GM23338 (cell line): Measurements from ENCODE around the gene ITGB3. TPM values are rescaled to one million over a fixed set of nuclear protein-coding genes. Genes with fewer than 3 reads are reported as not detected.

ENCODE experiments used
- ATAC-seq: fragments of 200-7000 bp; cut with Tn5 transposase; 3 replicates; pipeline ENCODE4 v1.9.1; 2020
- DNase-seq: peaks from one replicate; pipeline ENCODE4 v3.0.0-alpha.2; 2015; ENCODE audit warnings: low spot score
- H2AFZ ChIP-seq: fragments of 200-600 bp; sonication (generic); 2 replicates; pipeline ENCODE4 v1.8.0; 2016; ENCODE audit warnings: antibody characterized with exemption, mild to moderate bottlenecking, moderate library complexity
- H3F3A ChIP-seq: fragments of 200-600 bp; sonication (generic); replicated peaks from 2 replicates; pipeline ENCODE4 v1.8.0; 2017; ENCODE audit warnings: antibody characterized with exemption, mixed run types, low read depth
- H3K27ac ChIP-seq: fragments of 200-600 bp; sonication (generic); 2 replicates; pipeline ENCODE4 v1.6.1; 2016; ENCODE audit warnings: low read depth
- H3K27me3 ChIP-seq: fragments of 200-600 bp; sonication (generic); 2 replicates; pipeline ENCODE4 v1.8.0; 2016; ENCODE audit warnings: mild to moderate bottlenecking, mixed run types, moderate library complexity; ENCODE audit not compliant: insufficient read depth
- H3K36me3 ChIP-seq: fragments of 200-600 bp; sonication (generic); 2 replicates; pipeline ENCODE4 v1.8.0; 2016; ENCODE audit warnings: mild to moderate bottlenecking; ENCODE audit not compliant: insufficient read depth
- H3K4me1 ChIP-seq: fragments of 200-600 bp; sonication (generic); 2 replicates; pipeline ENCODE4 v1.8.0; 2016; ENCODE audit warnings: mild to moderate bottlenecking, moderate library complexity; ENCODE audit not compliant: insufficient read depth
- H3K4me2 ChIP-seq: fragments of 200-600 bp; sonication (generic); 2 replicates; pipeline ENCODE4 v1.7.1; 2017; ENCODE audit warnings: mixed run types
- H3K4me3 ChIP-seq: fragments of 200-600 bp; sonication (generic); 2 replicates; pipeline ENCODE4 v1.6.1; 2016; ENCODE audit warnings: mixed run types
- H3K79me2 ChIP-seq: fragments of 200-600 bp; sonication (generic); replicated peaks from 2 replicates; pipeline ENCODE4 v1.8.0; 2017; ENCODE audit warnings: mild to moderate bottlenecking; ENCODE audit not compliant: insufficient read depth
- H3K9me2 ChIP-seq: fragments of 200-600 bp; sonication (generic); 2 replicates; pipeline ENCODE4 v1.8.0; 2017; ENCODE audit not compliant: insufficient read depth
- H4K20me1 ChIP-seq: fragments of 200-600 bp; sonication (generic); replicated peaks from 2 replicates; pipeline ENCODE4 v1.8.0; 2017; ENCODE audit warnings: mild to moderate bottlenecking; ENCODE audit not compliant: insufficient read depth
- H3K27ac Mint-ChIP-seq: 2 replicates; pipeline ENCODE4 v1.8.0; 2020; ENCODE audit warnings: inconsistent platforms, mild to moderate bottlenecking, moderate library complexity, mixed read lengths
- H3K27me3 Mint-ChIP-seq: 3 replicates; pipeline ENCODE4 v1.8.0; 2022; ENCODE audit warnings: low read depth, mild to moderate bottlenecking, moderate library complexity, mixed read lengths, inconsistent platforms; ENCODE audit not compliant: insufficient read depth, poor library complexity
- H3K36me3 Mint-ChIP-seq: 3 replicates; pipeline ENCODE4 v1.8.0; 2021; ENCODE audit warnings: low read depth, mild to moderate bottlenecking, inconsistent platforms, moderate library complexity, mixed read lengths
- H3K4me1 Mint-ChIP-seq: 3 replicates; pipeline ENCODE4 v1.8.0; 2020; ENCODE audit warnings: mild to moderate bottlenecking, inconsistent platforms, mixed read lengths
- H3K4me3 Mint-ChIP-seq: 3 replicates; pipeline ENCODE4 v1.8.0; 2021; ENCODE audit warnings: moderate library complexity, mild to moderate bottlenecking, inconsistent platforms, mixed read lengths
- H3K9me3 Mint-ChIP-seq: 3 replicates; pipeline ENCODE4 v1.8.0; 2020; ENCODE audit warnings: moderate library complexity, mild to moderate bottlenecking, inconsistent platforms, mixed read lengths
- CREB1 ChIP-seq: fragments of 250-450 bp; sonication (Bioruptor Pico); IDR thresholded peaks from 2 replicates; pipeline ENCODE4 v1.5.0; 2020; ENCODE audit warnings: low read depth, mild to moderate bottlenecking, moderate library complexity
- ETS1 ChIP-seq: IDR thresholded peaks from 2 replicates; pipeline ENCODE4 v1.6.1; 2016; ENCODE audit warnings: antibody characterized with exemption
- EZH2 ChIP-seq: fragments of 200-600 bp; sonication (generic); IDR thresholded peaks from one replicate; pipeline ENCODE4 v1.8.0; 2017; ENCODE audit warnings: antibody characterized with exemption, mild to moderate bottlenecking, low read depth; ENCODE audit not compliant: unreplicated experiment
- EZH2phosphoT487 ChIP-seq: fragments of 200-600 bp; sonication (generic); IDR thresholded peaks from one replicate; pipeline ENCODE4 v1.8.1; 2018; ENCODE audit warnings: antibody characterized with exemption; ENCODE audit not compliant: unreplicated experiment
- JUNB ChIP-seq: IDR thresholded peaks from one replicate; pipeline ENCODE4 v1.6.1; 2016; ENCODE audit warnings: antibody characterized with exemption; ENCODE audit not compliant: unreplicated experiment
- NANOG ChIP-seq: IDR thresholded peaks from 2 replicates; pipeline ENCODE4 v1.6.1; 2016; ENCODE audit warnings: antibody characterized with exemption, borderline replicate concordance
- POLR2AphosphoS5 ChIP-seq: IDR thresholded peaks from 2 replicates; pipeline ENCODE4 v1.6.1; 2016; ENCODE audit warnings: antibody characterized with exemption, low read depth
- REST ChIP-seq: IDR thresholded peaks from one replicate; pipeline ENCODE4 v1.6.1; 2018; ENCODE audit warnings: antibody characterized with exemption; ENCODE audit not compliant: unreplicated experiment
- STAT1 ChIP-seq: IDR thresholded peaks from one replicate; pipeline ENCODE4 v1.6.1; 2016; ENCODE audit warnings: antibody characterized with exemption; ENCODE audit not compliant: unreplicated experiment
- ZNF114 ChIP-seq: fragments of 250-450 bp; sonication (Bioruptor Pico); IDR thresholded peaks from 2 replicates; pipeline ENCODE4 v1.5.0; 2020; ENCODE audit warnings: mild to moderate bottlenecking, moderate library complexity
- ZNF331 ChIP-seq: fragments of 250-450 bp; sonication (Bioruptor Pico); IDR thresholded peaks from 2 replicates; pipeline ENCODE4 v1.5.0; 2020; ENCODE audit warnings: low read depth, mild to moderate bottlenecking, moderate library complexity
- ZNF462 ChIP-seq: fragments of 250-450 bp; sonication (Bioruptor Pico); IDR thresholded peaks from 2 replicates; pipeline ENCODE4 v1.5.0; 2020; ENCODE audit warnings: mild to moderate bottlenecking, moderate library complexity
- polyA plus RNA-seq: library from polyadenylated mRNA; unstranded; fragments of >200 nt; fragmentation: Nextera tagmentation; extraction: Ambion mirVana; gene quantifications from 2 replicates; pipeline ENCODE4 v1.2.1, GENCODE V29; 2016
- total RNA-seq: library from RNA; depleted of rRNA; stranded (reverse); fragments of >200 nt; shearing (Covaris generic); gene quantifications from 2 replicates; pipeline ENCODE4 v1.2.3, GENCODE V29; 2014
- TF ChIP-seq, protein P1 (sequence below), 2 experiments: fragments of 200-600 bp in 1 of 2; sonication (generic) in 1 of 2; conservative IDR thresholded peaks; 2 replicates each; pipeline versions ENCODE4 v1.5.1 to v1.6.1; 2016 to 2017; ENCODE audit warnings: antibody characterized with exemption in 2 of 2, low read depth in 2 of 2, mild to moderate bottlenecking in 2 of 2, moderate library complexity in 1 of 2

The ITGB3 gene
- total and polyA plus RNA-seq, 2 experiments from 2014 or later = 0.52 TPM; not detected in 1

DNA sequence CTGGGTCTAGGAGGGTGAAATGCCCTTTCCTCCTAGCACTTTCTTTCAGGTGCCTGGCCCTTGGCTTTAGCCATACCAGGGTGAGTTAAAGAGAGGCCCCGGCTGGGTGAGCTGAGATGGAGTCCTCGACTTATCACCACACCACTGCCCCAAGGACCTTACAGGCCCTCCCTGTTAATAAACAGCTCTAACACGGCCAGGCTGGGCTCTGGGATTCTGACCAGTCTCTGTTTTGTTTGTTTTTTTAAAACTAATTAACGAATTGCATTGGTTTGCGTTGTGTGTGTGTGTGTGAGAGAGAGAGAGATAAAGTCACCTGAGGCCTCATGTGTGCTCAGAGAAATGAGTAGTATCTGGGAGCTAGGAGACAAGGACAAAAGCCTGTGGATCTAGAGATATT lies 30.2 kb upstream of the ITGB3 start:
- Histone ChIP-seq H3K79me2 (no peaks in the 10 kb centered on the region), H3K4me3 (no peak overlapping the region), H3K4me1 (peaks cover 13% of the 10 kb centered on the region), H4K20me1 (no peaks in the 10 kb centered on the region), H3K9me2 (no peaks in the 10 kb centered on the region), H3K27ac (no peak overlapping the region), H3F3A (no peaks in the 10 kb centered on the region), H2AFZ (no peak overlapping the region), H3K27me3 (no peaks in the 10 kb centered on the region), H3K4me2 (no peak overlapping the region), H3K36me3 (no peaks in the 10 kb centered on the region)
- Mint-ChIP-seq H3K27ac (no peak overlapping the region), H3K4me3 (no peak overlapping the region), H3K4me1 (peaks cover 16% of the 10 kb centered on the region), H3K36me3 (peaks cover 7% of the 10 kb centered on the region; the same call in 2 of the 3 replicates), H3K9me3 (peaks cover 16% of the 10 kb centered on the region), H3K27me3 (peaks cover 15% of the 10 kb centered on the region)
- TF ChIP-seq CREB1 (CRISPR knock-in tag) = no peak
- TF ChIP-seq ZNF331 (CRISPR knock-in tag) = no peak
- TF ChIP-seq, protein P1, sequence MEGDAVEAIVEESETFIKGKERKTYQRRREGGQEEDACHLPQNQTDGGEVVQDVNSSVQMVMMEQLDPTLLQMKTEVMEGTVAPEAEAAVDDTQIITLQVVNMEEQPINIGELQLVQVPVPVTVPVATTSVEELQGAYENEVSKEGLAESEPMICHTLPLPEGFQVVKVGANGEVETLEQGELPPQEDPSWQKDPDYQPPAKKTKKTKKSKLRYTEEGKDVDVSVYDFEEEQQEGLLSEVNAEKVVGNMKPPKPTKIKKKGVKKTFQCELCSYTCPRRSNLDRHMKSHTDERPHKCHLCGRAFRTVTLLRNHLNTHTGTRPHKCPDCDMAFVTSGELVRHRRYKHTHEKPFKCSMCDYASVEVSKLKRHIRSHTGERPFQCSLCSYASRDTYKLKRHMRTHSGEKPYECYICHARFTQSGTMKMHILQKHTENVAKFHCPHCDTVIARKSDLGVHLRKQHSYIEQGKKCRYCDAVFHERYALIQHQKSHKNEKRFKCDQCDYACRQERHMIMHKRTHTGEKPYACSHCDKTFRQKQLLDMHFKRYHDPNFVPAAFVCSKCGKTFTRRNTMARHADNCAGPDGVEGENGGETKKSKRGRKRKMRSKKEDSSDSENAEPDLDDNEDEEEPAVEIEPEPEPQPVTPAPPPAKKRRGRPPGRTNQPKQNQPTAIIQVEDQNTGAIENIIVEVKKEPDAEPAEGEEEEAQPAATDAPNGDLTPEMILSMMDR (conservative IDR thresholded peaks at IDR 0.05; ENCODE audit: low read depth in 2 of 2) = no peak
- TF ChIP-seq REST = no peak
- no peak for TF ChIP-seq JUNB
- no peak for TF ChIP-seq EZH2
- TF ChIP-seq ZNF114 = no peak
- no peak for TF ChIP-seq STAT1
- TF ChIP-seq ZNF462 = no peak
- no peak for TF ChIP-seq NANOG
- no peak for TF ChIP-seq POLR2AphosphoS5
- TF ChIP-seq ETS1 = no peak
- no peak for TF ChIP-seq EZH2phosphoT487
- ATAC-seq (no peak), DNase-seq (no peak)
